HG02763 (cell line): ENCODE data around the gene LY6G6F.

Source experiments
- ATAC-seq: cut with Tn5 transposase; IDR thresholded peaks from one replicate; pipeline ENCODE4 v1.9.1; 2021; ENCODE audit warnings: mild to moderate bottlenecking, moderate library complexity; ENCODE audit not compliant: unreplicated experiment

The LY6G6F gene, protein sequence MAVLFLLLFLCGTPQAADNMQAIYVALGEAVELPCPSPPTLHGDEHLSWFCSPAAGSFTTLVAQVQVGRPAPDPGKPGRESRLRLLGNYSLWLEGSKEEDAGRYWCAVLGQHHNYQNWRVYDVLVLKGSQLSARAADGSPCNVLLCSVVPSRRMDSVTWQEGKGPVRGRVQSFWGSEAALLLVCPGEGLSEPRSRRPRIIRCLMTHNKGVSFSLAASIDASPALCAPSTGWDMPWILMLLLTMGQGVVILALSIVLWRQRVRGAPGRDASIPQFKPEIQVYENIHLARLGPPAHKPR

DNA sequence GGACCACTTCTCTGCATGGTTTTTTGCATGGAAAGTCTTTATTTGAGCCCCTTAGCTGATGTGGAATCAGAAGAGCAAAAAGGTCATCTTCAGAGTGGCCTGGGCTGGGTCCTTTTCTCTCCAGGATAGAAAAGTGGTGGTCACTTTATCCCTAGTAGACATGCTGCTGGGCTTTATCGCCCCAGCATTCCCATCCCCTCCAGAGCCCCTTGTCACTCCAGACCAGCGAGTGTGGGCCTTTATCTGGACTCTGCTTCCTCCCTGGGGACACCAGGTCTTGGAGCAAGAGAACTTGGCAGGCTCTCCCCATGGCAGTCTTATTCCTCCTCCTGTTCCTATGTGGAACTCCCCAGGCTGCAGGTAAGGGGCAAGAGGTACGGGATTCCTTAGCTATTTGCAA, at the start of gene LY6G6F:
LY6G6F (plus strand) TSS at position 268 of the 400 bp plus-strand sequence; CDS start at position 309, 41 bp downstream.
- no peak for ATAC-seq

DNA sequence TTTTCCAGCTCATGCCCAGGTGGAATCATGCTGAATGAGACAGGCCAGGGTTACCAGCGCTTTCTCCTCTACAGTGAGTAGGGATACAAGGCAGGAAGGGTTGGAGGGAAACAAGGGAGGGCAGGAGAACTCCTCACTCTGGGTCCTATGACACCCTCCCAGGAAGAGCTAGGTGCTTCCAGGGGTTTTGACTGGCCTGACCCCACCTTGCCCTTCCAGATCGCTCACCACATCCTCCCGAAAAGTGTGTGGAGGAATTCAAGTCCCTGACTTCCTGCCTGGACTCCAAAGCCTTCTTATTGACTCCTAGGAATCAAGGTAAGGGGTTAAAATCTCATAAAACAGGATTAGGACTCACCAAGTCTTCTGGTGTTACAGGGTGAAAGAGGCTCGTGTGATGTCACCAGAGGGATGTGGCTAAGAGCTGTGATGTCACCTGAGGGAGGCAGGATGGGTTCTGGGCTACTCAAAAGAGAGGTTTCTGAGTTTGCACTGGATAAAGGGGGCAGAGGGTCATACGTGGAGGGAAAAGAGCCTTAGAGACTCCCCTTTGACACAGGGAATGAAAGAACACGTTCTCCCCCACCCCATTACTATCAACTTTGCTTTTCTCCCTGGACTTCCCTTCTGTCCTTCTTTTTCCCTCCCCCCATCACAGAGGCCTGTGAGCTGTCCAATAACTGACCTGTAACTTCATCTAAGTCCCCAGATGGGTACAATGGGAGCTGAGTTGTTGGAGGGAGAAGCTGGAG, 49.1 kb upstream of the LY6G6F start:
- ATAC-seq, result no peak

DNA sequence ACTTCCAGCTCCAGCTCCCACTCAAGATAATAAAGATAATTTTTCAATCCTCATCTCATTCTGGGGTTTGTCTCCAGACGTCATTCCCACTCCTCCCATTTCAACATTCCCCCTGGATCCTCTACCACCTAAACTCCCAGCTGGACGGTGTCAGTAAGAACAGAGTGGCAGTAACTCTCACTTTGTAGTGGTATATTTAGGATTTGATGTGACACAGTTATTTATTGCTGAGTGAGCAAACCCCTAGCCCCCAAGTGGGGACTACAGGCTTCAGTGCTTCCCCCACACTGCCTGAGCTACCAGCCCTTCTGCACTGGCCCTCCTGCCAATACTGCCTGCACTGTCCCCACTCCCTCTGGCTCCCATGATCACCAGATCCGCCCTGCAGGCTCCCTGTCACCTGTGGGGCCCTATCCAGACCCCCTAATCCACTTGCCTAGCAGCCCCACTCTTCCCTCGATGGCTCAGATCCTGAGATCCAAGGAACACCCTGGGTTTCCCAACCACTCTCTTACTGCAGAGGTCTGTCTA, 48.4 kb upstream of the LY6G6F start:
- no peak for ATAC-seq

DNA sequence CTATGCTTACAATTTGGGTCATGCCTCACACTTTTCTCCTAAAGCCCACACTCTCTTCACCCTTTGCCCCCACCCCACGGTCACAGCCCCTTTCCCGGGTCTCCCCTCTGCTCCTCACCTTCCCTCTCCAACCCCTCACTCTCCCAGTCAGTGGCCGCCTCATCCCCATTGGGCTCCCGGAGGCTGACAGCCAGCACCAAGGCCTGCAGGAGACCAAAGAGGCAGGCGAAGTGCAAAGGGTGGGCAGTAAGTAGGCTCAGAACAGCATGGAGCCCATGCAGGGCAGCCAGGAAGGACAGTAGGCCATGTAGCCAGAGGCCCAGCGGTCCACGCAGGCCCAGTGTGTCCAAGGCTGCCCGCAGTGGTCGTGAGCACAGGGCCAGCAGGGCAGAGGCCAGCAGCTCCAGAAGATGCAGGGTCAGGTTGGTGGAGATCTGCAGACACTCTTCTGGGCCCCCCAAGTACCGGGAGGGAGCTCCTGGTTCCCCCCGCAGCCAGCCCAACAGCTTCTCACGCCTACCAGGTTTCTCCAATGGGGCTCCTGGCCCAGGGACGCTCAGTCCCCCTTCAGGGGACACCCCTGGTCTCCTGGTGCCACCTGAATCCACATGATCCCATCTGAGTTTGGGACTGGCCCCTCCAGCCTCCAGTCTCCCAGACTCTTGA, 47.5 kb upstream of the LY6G6F start:
- ATAC-seq, result no peak

DNA sequence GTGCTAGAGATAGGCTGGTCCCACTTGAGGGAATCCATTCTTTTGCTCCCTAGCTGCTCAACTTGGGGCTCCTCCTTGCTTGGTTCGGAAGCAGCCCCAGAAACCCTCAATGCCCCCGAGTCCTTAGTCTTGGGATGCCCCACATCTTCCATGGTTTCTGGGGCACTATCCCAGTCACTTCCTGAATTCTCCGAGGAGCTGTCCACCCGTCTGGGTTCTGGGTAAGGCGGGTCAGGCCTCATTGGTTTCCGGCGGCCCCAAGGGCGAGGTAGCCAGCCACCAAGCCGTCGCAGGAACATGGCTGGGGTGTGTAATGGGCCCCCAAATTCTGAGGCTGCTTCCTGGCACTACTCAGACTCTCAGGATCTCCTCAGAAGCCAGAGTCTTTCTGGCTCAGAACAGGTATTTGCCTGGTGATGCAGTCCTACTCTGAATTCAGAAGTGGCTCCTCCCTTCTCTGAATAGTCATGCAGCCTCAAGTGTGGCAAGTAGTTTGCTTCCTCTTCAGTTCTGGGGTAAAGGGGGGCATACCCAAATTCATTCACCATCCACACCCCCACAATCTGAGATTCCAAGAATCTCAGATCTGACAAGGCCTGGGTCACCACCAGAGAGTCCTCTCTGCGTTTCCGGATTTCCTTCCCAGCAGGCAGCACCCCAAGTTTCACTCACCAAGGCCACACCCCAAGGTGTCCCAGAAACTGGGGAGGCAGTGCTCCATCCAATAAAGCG, 46.9 kb upstream of the LY6G6F start:
- no peak for ATAC-seq

DNA sequence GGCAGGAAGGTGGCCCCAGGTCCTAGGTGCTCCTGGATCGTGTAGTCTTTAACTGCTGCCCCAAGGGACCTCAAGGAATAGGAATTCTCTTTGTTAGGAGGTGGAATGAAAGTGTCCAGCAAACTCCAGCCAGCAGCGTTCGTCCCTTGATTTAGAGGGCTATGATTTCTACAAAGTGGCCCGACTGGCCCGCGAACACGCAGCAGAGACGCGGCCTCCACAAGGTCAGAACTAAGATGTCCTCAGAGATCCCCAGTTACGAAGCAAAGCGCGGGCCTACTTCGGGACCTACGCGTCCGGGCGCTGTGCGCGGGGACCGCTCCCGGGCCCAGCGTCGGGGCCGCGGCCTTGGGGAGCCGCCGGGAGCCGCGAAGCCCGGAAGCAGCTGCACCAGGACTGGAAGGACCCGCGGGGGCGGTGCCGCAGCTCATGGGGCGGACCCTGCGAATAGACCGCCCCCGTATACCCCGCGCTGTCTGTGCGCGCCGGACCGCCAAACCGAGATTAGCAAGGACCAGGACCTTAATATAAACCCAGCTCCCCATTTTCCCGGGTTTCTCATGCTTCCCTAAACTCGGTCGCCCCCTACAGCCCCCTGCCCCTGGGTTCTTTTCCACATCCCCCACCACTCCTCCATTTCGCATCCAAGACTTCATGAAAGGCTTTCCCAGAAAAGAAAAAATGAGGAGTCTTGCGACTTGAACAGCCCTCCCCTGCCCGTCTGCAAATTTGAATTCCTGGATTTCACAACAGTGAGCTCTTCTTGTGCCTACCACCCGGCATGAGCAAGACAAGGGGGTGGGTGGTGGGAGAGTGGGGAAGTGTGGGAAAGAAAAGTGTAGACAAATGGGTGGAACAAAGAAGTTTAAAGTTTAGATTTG, 46.0 kb upstream of the LY6G6F start, which contains the start of gene C6orf47:
C6orf47 (minus strand) TSS at position 398 of the 881 bp plus-strand sequence. CDS start 831 bp downstream, outside the sequence.
- peak; percentile 46 for ATAC-seq

DNA sequence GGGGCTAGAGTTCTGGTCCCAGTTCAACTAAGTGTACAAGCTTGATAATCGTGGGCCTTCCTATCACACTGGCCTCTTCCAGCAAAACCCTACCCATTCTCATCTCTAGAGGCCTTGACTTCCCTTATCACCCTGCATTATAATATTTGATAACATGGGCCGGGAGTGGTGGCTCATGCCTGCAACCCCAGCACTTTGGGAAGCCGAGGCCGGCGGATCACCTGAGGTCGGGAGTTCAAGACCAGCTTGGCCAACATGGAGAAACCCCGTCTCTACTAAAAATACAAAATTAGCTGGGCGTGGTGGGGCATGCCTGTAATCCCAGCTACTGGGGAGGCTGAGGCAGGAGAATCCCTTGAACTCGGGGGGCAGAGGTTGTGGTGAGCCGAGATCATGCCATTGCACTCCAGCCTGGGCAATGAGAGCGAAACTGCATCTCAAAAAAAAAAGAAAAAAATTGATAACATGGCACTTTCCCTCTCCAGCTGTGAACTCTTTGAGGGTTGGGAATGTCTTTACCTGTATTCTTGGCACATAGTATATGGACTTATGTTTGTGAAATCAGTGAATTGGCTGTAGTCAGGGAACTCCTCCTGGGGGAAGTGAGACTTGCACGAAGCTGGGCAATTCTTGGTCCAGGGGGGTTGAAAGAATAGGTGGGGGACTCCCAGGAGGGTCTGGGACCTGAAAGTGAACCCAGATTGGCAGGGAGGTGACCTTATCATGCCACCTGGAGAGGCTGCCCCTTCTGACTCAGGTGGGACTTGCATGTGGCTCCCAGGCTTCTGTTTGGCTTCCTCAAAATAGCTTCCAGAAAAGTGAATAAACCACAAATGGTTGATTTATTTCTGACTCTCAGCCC, 45.2 kb upstream of the LY6G6F start:
- no peak for ATAC-seq

DNA sequence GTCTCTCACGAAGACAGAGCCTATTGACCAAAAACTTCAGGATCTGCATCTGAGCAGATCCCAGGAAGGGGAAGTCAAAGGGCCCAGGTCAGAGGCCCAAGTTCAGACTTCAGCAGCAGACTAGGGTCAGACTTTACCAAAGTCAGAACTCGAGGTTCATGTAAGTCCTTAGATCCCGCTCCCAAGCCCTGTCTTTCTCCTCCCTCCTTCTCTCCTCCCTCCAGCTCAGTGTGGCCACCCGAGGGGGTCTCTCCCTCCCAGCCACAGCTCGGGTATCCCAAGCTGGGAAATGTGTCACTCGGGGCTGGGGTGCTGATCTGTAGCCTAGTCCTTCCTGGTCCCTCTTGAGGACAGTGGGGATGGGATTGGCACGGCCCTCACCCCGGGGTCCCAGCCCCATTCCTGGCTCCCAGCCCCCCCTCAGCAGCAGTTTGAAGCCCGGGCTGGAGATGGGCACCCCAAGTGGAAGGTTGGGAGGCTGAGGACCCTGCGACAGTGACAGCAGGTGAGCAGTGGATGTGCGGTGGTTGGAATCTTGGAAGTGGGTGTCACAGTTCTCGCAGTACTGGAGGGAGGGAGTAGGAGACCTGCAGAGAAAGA, 44.4 kb upstream of the LY6G6F start:
- ATAC-seq, result no peak

DNA sequence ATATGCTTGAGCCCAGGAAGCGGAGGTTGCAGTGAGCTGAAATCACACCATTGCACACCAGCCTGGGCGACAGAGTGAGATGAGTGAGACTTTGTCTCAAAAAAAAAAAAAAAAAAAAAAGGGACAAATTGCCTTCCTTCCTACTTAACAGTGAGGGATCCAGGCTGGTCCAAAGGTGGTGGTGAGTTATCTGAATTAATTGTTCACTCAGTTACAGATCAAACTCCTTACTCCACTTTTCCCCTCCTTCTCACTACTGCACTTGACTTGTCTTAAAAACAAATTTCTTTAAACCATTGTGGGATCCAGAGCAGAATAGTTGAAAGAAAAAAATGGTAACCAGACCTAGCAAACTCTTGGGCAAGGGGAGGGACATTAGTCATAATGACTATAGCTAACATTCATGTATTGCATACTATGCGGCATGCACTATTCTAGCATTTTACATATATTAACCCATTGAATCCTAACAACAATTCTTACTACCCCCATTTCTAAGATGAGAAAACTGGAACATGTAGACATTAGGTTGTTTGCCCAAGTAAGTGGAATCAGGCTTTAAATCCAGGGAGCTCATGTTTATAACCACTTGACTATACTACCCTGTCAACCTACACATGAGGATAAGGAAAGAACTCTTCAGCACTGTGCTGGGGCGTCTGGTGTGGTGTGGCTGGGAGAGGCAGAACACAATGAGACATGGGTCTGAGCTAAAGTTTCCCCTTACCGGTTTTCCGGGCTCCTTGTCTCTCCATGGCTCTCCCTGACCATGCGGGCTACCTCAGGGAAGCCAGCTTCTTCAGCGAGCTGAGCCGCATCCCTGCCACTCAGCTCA, 43.3 kb upstream of the LY6G6F start:
- no peak for ATAC-seq

DNA sequence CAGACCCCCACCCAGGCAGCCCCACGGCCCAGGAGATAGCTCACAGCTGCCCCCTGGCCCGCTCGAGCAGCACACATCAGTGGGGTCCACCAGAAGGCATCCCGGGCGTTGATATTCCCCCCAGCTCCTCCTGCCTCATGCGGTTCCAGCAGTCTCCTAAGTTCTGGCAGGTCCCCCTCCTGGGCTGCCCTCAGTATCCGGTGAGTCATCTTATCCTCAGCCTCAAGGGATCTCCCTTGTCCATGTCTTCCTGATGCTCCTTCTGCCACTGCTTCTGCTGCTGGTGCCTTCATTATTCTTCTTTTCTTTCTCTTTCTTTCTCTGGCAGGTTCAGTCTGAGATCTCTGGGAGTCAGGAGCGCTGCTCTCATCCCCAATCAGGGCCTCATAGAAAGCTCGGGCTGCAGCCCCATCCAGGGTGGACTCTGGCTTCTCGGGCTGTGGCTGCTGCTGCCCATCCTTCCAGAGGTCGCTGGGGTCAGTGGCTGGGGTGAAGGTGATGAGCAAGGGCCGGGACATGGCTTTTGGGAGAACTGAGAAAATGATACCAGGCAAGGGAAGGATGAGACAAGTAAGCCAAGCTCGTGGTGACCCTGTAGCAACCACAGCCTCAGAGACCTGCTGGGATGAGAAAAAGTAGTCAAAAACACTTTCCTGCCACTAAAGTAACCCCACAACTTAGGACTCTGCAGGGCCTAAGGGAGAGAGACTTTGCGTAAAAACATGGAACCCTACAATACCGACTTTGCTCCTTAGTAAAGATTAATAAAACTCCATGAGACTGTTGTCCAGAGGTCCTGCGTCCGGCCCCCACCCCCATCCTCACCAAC, 42.5 kb upstream of the LY6G6F start:
- no peak for ATAC-seq

DNA sequence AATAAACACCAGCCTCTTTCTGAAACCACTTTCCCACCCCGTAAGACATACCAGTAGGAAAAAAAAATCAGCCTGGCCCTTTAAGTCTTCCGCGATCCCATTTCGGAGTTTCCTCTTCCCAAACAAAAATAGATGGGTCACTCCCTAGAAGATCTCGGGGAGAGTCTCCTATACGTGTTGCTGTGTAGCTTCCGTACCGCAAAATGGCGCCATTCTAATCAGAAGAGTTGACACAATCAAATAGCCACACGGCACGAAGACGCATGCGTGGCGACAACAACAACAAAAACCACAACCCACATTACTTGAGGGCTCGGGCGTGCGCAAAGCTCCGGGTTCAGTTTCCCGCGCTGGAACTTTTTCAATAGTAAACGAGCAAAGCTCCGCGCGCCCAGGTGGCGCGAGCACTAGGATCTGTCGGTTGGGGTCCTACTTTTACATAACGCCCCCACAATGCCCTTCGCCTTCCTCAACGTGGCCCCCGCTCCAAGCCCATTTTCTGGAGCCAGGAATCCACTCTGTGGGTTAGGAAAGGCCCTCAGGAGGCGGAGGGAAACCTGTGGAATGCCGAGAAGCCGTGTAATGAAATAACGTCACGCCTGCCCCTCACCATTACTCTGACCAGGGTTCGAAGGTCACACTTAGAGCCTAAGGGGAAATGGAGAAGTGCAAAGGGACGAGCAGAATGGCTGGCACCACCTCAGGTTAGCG, 41.7 kb upstream of the LY6G6F start, which contains the start of gene GPANK1:
GPANK1 (minus strand) TSS at position 208 of the 711 bp plus-strand sequence. CDS start 519 bp downstream, outside the sequence.
- ATAC-seq, result peak; percentile 1

DNA sequence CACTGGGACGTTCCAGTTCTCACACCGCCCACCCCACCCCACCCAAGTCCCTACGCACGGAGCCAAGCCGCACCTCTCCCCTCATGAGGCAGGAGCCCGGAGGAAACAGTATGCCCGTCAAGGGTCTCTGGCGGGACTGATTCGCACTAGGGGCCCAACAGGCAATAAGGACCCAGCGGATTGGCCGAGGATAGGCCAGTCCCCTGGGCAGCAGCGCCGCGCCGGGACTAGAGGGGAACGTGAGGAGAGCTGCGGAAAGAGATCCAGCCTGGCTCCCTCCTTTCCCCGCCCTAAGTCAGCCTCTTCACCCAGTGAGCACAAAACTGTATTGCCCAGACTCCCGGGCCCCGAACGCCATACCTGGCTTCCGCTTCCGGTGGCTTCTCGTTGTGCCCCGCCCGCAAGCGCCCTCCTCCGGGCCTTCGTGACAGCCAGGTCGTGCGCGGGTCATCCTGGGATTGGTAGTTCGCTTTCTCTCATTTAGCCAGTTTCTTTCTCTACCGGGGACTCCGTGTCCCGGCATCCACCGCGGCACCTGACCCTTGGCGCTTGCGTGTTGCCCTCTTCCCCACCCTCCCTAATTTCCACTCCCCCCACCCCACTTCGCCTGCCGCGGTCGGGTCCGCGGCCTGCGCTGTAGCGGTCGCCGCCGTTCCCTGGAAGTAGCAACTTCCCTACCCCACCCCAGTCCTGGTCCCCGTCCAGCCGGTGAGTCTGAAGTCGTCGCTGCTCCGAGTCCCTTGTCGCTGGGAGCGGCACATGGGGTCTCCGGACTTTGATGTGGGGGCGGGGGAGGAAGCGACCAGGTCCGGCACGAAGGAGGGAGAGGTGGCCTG, 40.9 kb upstream of the LY6G6F start, which contains the start of gene CSNK2B:
CSNK2B (plus strand) TSS at position 580 of the 836 bp plus-strand sequence. CDS start 752 bp downstream, outside the sequence.
- ATAC-seq, result peak; percentile 84

DNA sequence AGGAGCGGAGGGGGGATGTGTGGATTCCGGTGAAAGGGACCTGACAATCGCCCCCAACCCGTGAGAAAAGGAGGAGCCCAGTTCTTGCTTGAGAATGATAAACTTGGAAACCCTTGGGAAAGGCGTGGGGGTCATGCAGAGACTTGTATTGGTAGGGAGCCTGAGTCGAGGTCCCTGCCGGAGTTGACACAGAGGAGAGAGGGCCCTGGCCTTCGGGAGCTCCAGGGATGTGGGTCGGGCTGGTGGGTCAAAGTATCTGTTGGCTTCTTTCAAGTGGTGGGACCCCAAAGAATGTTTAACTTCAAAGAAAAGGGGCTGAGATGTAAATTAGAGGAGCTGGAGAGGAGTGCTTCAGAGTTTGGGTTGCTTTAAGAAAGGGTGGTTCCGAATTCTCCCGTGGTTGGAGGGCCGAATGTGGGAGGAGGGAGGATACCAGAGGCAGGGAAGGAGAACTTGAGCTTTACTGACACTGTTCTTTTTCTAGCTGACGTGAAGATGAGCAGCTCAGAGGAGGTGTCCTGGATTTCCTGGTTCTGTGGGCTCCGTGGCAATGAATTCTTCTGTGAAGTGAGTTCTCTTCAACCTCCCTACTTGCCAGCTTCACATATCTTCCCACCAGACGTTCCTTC, 40.2 kb upstream of the LY6G6F start:
- no peak for ATAC-seq

DNA sequence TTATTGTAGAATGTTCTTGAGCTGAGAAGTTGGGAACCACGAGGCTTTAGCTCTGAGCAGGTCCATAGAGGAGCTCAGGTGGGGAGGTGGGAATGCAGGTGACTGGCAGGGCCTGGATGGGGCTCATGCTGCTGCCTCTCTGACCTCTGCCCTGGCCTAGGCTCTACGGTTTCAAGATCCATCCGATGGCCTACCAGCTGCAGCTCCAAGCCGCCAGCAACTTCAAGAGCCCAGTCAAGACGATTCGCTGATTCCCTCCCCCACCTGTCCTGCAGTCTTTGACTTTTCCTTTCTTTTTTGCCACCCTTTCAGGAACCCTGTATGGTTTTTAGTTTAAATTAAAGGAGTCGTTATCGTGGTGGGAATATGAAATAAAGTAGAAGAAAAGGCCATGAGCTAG, 37.0 kb upstream of the LY6G6F start, which contains the start of gene LY6G5B:
LY6G5B (plus strand) TSS at position 301 of the 400 bp plus-strand sequence. CDS start 975 bp downstream, outside the sequence.
- ATAC-seq, result no peak
